Measurements from ENCODE around the gene GP1BB. TPM values are rescaled to one million over a fixed set of nuclear protein-coding genes. Genes with fewer than 3 reads are reported as not detected.

GP1BB gene
- total RNA-seq, 1 donor from 2014 or later: 4.6 TPM

DNA sequence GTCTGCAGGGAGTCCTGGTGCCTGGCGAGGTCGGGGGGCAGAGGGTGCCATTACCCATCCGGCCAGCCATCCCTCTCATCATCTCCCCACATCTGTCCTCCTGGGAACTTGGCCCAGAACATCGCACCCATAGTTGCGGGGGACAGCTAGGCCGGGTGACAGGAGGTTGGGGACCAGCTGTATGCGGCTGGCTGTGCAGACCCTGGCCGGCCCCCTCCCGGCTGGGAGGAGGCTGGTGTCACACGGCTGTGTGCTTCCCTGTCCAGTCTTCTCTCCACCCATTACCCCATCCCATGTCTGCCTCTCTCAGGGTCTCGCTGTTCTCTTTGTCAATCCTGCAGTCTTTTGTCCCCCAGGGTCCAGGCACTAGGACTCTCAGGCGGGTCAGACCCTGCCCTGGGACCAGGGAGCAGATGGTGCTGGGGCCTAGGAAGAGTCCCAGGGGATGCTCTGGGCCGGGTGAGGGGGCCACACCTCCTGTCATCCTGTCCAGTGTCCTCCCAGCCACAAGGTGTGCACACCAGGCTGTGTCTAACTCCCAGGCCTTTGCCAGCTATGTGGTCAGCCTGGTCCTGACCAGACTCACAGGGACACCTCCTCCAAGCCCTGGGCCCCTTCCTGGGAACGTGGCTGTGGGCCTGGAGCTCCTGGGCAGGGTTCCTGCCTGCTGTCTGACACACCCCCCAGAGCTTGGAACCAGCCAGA lies 30.8 kb downstream of the GP1BB start:
- Mint-ChIP-seq H3K4me3 (no peak overlapping the region), H3K36me3 (ENCODE audit: low read depth) (no peaks in the 10 kb centered on the region), H3K4me1 (no peaks in the 10 kb centered on the region), H3K27ac (ENCODE audit: unreplicated experiment) (no peak overlapping the region), H3K27me3 (ENCODE audit: low read depth) (peaks cover 72% of the 10 kb centered on the region), H3K9me3 (no peaks in the 10 kb centered on the region)
- TF ChIP-seq, protein P1, sequence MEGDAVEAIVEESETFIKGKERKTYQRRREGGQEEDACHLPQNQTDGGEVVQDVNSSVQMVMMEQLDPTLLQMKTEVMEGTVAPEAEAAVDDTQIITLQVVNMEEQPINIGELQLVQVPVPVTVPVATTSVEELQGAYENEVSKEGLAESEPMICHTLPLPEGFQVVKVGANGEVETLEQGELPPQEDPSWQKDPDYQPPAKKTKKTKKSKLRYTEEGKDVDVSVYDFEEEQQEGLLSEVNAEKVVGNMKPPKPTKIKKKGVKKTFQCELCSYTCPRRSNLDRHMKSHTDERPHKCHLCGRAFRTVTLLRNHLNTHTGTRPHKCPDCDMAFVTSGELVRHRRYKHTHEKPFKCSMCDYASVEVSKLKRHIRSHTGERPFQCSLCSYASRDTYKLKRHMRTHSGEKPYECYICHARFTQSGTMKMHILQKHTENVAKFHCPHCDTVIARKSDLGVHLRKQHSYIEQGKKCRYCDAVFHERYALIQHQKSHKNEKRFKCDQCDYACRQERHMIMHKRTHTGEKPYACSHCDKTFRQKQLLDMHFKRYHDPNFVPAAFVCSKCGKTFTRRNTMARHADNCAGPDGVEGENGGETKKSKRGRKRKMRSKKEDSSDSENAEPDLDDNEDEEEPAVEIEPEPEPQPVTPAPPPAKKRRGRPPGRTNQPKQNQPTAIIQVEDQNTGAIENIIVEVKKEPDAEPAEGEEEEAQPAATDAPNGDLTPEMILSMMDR (conservative IDR thresholded peaks at IDR 0.05): no peak
- no peak for DNase-seq (ENCODE audit: low read depth, low spot score)

DNA sequence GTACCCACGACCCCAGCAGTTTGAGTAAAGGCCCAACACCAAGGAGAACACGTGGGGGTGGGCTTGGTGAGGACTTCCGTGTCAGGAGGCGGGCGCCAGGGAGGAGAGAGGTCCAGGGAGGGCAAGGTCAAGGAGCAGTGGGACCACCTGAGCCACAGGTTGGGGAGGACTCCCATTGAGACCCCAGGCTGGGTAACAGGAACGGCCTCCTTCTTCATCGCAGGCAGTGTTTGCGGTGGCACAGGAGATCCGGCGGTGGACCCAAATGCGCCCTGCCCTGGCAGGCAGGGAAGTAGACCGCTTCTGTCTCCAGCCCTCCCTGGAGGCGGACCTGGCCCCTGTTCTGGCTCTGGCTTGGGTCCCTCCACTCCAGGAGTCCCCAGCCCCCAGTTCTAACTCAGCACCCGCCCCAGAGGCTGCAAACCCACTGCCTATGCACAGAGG lies 31.4 kb downstream of the GP1BB start:
- Mint-ChIP-seq H3K36me3 (ENCODE audit: low read depth) (no peaks in the 10 kb centered on the region), H3K27me3 (ENCODE audit: low read depth) (peaks cover 76% of the 10 kb centered on the region), H3K4me3 (no peak overlapping the region), H3K4me1 (peaks cover 4% of the 10 kb centered on the region), H3K27ac (ENCODE audit: unreplicated experiment) (no peak overlapping the region), H3K9me3 (no peaks in the 10 kb centered on the region)
- no peak for DNase-seq (ENCODE audit: low read depth, low spot score)
- TF ChIP-seq, protein P1 (conservative IDR thresholded peaks at IDR 0.05): no peak

DNA sequence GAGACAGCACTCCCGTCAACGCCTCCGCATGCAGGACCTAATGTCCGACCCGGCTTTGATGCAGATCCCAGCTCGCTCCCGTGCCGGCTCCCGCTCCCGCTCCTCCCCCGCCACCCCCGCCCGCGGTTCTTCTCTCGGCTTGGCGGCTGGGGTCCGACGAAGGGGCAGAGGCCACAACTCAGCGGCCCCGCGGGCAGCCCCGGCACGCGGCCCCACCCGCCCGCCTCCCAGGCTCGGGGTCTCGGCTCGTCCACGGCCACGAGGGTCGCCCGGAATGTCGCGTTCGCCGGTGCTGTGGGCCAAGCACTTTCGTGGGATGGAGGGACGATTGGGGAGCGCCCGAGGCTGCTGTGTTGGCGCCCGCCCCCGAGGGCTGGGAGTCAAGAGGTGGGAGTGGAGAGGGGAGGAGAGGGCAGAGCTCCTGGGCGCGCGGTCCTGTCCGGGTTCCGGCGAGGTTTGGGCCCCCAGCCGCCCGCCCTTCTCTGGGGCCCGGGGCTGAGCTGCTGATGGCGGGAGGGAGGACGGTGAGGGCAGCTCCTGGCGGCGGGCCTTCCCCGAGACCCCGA lies 31.9 kb downstream of the GP1BB start:
- Mint-ChIP-seq H3K9me3 (no peaks in the 10 kb centered on the region), H3K4me1 (peaks cover 9% of the 10 kb centered on the region), H3K36me3 (ENCODE audit: low read depth) (no peaks in the 10 kb centered on the region), H3K27me3 (ENCODE audit: low read depth) (peaks cover 81% of the 10 kb centered on the region), H3K4me3 (no peak overlapping the region), H3K27ac (ENCODE audit: unreplicated experiment) (no peak overlapping the region)
- TF ChIP-seq, protein P1 (conservative IDR thresholded peaks at IDR 0.05): no peak
- DNase-seq (ENCODE audit: low read depth, low spot score): no peak

DNA sequence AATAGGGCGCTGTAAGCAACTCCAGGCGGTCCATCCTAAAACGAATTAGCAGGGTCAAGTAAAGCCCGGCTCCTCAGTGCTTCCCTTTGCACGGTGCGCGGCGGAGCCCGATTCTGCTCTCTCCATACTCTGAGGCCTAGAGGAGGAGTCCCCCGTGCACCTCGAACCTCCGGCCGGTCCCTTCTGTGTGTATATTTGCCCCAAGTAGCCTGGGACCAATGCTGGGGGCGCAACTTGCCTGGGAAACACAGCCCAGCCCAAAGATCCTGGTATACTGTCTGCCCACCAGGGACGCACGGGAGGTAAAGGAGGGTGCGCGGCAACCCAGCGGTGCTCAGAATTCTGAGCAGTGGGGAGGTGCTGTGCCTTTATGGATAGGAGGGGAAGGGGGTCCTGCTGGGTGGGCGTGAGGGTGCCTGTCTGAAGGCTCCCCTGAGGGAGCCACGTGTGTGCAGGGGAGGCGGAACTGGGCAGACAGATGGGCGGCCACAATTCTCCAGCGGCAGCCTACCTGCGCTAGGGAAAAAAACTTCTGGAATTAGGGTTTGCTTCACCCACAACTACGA lies 32.5 kb downstream of the GP1BB start:
- DNase-seq (ENCODE audit: low read depth, low spot score): no peak
- Mint-ChIP-seq H3K4me3 (no peak overlapping the region), H3K4me1 (peaks cover 11% of the 10 kb centered on the region), H3K27ac (ENCODE audit: unreplicated experiment) (no peak overlapping the region), H3K27me3 (ENCODE audit: low read depth) (peaks cover 83% of the 10 kb centered on the region), H3K9me3 (no peaks in the 10 kb centered on the region), H3K36me3 (ENCODE audit: low read depth) (no peaks in the 10 kb centered on the region)
- TF ChIP-seq, protein P1 (conservative IDR thresholded peaks at IDR 0.05): no peak

DNA sequence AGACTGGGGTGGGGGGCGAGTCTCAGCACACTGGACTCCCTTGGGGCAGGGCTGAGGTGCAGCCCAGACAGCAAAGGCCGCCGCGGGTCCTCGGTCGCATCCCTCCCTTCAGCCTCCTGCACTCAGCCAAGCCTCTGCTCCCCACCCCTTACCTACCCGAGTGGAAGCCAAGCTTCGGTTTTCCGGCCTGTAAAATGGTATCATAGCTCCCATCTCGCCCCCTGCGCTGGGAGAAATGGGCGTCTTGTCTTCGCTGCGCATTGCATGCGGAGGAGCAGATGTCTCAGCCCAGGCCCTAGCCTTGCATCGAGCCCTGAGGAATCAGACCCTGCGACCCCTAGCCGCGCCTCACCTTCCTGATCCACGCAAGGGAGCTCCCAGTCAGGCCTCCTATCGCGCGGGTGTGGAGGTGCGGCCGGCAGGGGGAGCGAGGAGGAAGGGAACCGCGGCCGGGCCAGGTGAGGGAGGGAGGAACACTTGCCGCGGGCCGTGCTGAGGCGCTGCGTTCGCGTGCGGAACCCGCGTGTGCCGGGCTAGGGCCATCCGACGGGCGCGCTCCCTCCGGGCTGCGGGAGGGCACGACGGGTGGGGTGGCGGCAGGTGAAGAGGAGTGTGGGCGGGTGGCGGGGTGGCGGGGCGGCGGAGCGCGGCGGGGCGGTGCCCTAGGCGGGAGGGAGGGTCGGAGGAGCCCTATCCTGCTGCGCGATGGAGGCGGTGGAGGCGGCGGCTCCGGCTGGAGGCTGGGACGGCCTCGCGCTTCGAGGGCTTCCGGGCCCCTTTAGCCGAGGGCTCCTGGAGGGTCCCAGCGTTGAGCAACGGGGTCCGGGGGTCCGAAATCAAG lies 33.2 kb downstream of the GP1BB start:
- peaks cover 11% of the 10 kb centered on the region for H3K4me1 Mint-ChIP-seq
- no peaks in the 10 kb centered on the region for H3K9me3 Mint-ChIP-seq
- no peaks in the 10 kb centered on the region for H3K36me3 Mint-ChIP-seq (ENCODE audit: low read depth)
- no peak overlapping the region for H3K4me3 Mint-ChIP-seq
- TF ChIP-seq, protein P1 (conservative IDR thresholded peaks at IDR 0.05): peak; percentile 64
- no peak overlapping the region for H3K27ac Mint-ChIP-seq (ENCODE audit: unreplicated experiment)
- H3K27me3 Mint-ChIP-seq (ENCODE audit: low read depth): peaks cover 84% of the 10 kb centered on the region
- no peak for DNase-seq (ENCODE audit: low read depth, low spot score)
